HepG2 (cell line): ENCODE measurements around the gene SH3BP2. TPM values are rescaled to one million over a fixed set of nuclear protein-coding genes. Genes with fewer than 3 reads are reported as not detected.

Experiments used
- ATF7 ChIP-seq, 2 experiments: fragments of 450-650 bp in 1 of 2; sonication (generic) in 1 of 2; formaldehyde crosslinking in 1 of 2; IDR thresholded peaks; 2 replicates each; pipeline versions ENCODE4 v1.4.0 to v1.6.1; 2016 to 2020; ENCODE audit warnings: antibody characterized with exemption in 1 of 2, mild to moderate bottlenecking in 1 of 2, missing genetic modification reagents in 1 of 2
- CBX2 ChIP-seq, 2 experiments: fragments of 200-600 bp in 1 of 2; sonication (generic); formaldehyde crosslinking in 1 of 2; IDR thresholded peaks; 2 replicates each; pipeline versions ENCODE4 v1.7.0 to v1.8.1; 2018 to 2022; ENCODE audit warnings: low read depth in 2 of 2, low read length in 1 of 2, mild to moderate bottlenecking in 1 of 2, missing genetic modification reagents in 1 of 2
- DRAP1 ChIP-seq: IDR thresholded peaks from 2 replicates; pipeline ENCODE4 v1.6.1; 2016; ENCODE audit warnings: missing genetic modification reagents, missing compliant biosample characterization
- FOXJ3 ChIP-seq: sonication (generic); formaldehyde crosslinking; IDR thresholded peaks from 2 replicates; pipeline ENCODE4 v1.4.0; 2020; ENCODE audit warnings: missing genetic modification reagents, mild to moderate bottlenecking, borderline replicate concordance
- HIVEP1 ChIP-seq: sonication (generic); formaldehyde crosslinking; IDR thresholded peaks from 2 replicates; pipeline ENCODE4 v1.4.0; 2020; ENCODE audit warnings: mild to moderate bottlenecking, missing genetic modification reagents
- KLF9 ChIP-seq: IDR thresholded peaks from 2 replicates; pipeline ENCODE4 v1.6.1; 2016; ENCODE audit warnings: low read depth
- MAF1 ChIP-seq: sonication (generic); formaldehyde crosslinking; IDR thresholded peaks from 2 replicates; pipeline ENCODE4 v1.5.0; 2020; ENCODE audit warnings: missing genetic modification reagents, borderline replicate concordance
- MBD4 ChIP-seq: IDR thresholded peaks from 2 replicates; pipeline ENCODE4 v1.6.1; 2012; ENCODE audit warnings: low read length, inconsistent platforms, borderline replicate concordance
- MLX ChIP-seq: IDR thresholded peaks from 2 replicates; pipeline ENCODE4 v1.6.1; 2016
- POGZ ChIP-seq: sonication (generic); formaldehyde crosslinking; IDR thresholded peaks from 2 replicates; pipeline ENCODE4 v1.4.0; 2020; ENCODE audit warnings: mild to moderate bottlenecking, missing genetic modification reagents
- PRDM15 ChIP-seq: sonication (generic); formaldehyde crosslinking; IDR thresholded peaks from 2 replicates; pipeline ENCODE4 v1.4.0; 2020; ENCODE audit warnings: missing genetic modification reagents
- TOE1 ChIP-seq: sonication (generic); formaldehyde crosslinking; IDR thresholded peaks from 2 replicates; pipeline ENCODE4 v1.4.0; 2020; ENCODE audit warnings: mild to moderate bottlenecking, missing genetic modification reagents
- TRIM22 ChIP-seq: fragments of 450-650 bp; IDR thresholded peaks from 2 replicates; pipeline ENCODE4 v1.6.1; 2017
- ZBTB43 ChIP-seq: sonication (generic); formaldehyde crosslinking; conservative IDR thresholded peaks from 2 replicates; pipeline ENCODE4 v1.4.0; 2020; ENCODE audit warnings: missing genetic modification reagents
- ZBTB7B ChIP-seq: sonication (generic); formaldehyde crosslinking; IDR thresholded peaks from 2 replicates; pipeline ENCODE4 v1.4.0; 2020; ENCODE audit warnings: missing genetic modification reagents
- ZFP36 ChIP-seq: fragments of 150-350 bp; IDR thresholded peaks from 2 replicates; pipeline ENCODE4 v1.6.1; 2018; ENCODE audit warnings: borderline replicate concordance, low read length, low read depth; ENCODE audit not compliant: partially characterized antibody
- ZFYVE20 ChIP-seq: sonication (generic); formaldehyde crosslinking; IDR thresholded peaks from 2 replicates; pipeline ENCODE4 v1.8.0; 2023; ENCODE audit warnings: low read depth, mild to moderate bottlenecking, moderate library complexity, missing genetic modification reagents, borderline replicate concordance
- ZNF512 ChIP-seq: sonication (generic); formaldehyde crosslinking; IDR thresholded peaks from 2 replicates; pipeline ENCODE4 v1.4.0; 2020; ENCODE audit warnings: mild to moderate bottlenecking, missing genetic modification reagents
- ZNF619 ChIP-seq: sonication (generic); formaldehyde crosslinking; IDR thresholded peaks from 2 replicates; pipeline ENCODE4 v1.4.0; 2020; ENCODE audit warnings: mild to moderate bottlenecking, missing genetic modification reagents
- polyA plus RNA-seq, 8 experiments: library from polyadenylated mRNA; depleted of rRNA in 3 of 8; stranded (reverse) in 7 of 8; unstranded in 1 of 8; fragments of >200 nt; fragmentation: Illumina TruSeq in 4 of 8; extraction: Trizol in 4 of 8; gene quantifications; 2 replicates each; pipeline versions ENCODE4 v1.2.1 to v1.2.3, GENCODE V29; 2011 to 2016; ENCODE audit warnings: low read depth in 4 of 8, missing spikeins in 1 of 8, mixed read lengths in 1 of 8; ENCODE audit not compliant: insufficient read depth in 1 of 8
- total RNA-seq, 5 experiments: library from RNA; depleted of rRNA; stranded (reverse); fragments of >200 nt; fragmentation: Illumina TruSeq; extraction: Trizol; gene quantifications; 2 replicates each; pipeline ENCODE4 v1.2.3, GENCODE V29; 2016; ENCODE audit warnings: low read depth in 1 of 5

SH3BP2 gene
- total and polyA plus RNA-seq, 2 of the 13 experiments (the other 11 are each of a cell fraction or from before 2014, with no cell fraction given): 16.9 to 34.5 TPM

GRCh38 chr4:2755821-2756690 is 36.8 kb upstream of the SH3BP2 start, which contains the start of gene TNIP2 (continued):
- TF ChIP-seq TOE1 (CRISPR knock-in tag) (no peak; the same call in 1 of the 2 replicates), TRIM22 (no peak), ZNF512 (no peak), MAF1 (CRISPR knock-in tag) (no peak), ZFYVE20 (CRISPR knock-in tag) (no peak), ZBTB43 (no peak; the same call in 1 of the 2 replicates), MLX (no peak), HIVEP1 (CRISPR knock-in tag) (peak; percentile 42; the same call in 1 of the 2 replicates), ZFP36 (no peak), KLF9 (CRISPR knock-in tag) (no peak), MBD4 (no peak), CBX2 (IDR thresholded peaks at IDR 0.05; ENCODE audit: low read depth, low read length) (no peak), CBX2 (CRISPR knock-in tag; IDR thresholded peaks at IDR 0.05; ENCODE audit: low read depth) (no peak), FOXJ3 (CRISPR knock-in tag) (no peak), ZBTB7B (no peak), ZNF619 (CRISPR knock-in tag) (no peak), POGZ (CRISPR knock-in tag) (0 out of 2 replicates have a peak, but pooled peaks have one; percentile 30), PRDM15 (CRISPR knock-in tag) (no peak), ATF7 (IDR thresholded peaks at IDR 0.05) (no peak), ATF7 (CRISPR knock-in tag; IDR thresholded peaks at IDR 0.05) (no peak), DRAP1 (CRISPR knock-in tag) (no peak)
